ENCODE data around the gene KIF2A. TPM values are rescaled to one million over a fixed set of nuclear protein-coding genes. Genes with fewer than 3 reads are reported as not detected.

Gene KIF2A
- total and polyA plus RNA-seq, 2 of the 13 experiments (the other 11 are each of a cell fraction or from before 2014, with no cell fraction given), result 8.5 to 19.2 TPM

DNA sequence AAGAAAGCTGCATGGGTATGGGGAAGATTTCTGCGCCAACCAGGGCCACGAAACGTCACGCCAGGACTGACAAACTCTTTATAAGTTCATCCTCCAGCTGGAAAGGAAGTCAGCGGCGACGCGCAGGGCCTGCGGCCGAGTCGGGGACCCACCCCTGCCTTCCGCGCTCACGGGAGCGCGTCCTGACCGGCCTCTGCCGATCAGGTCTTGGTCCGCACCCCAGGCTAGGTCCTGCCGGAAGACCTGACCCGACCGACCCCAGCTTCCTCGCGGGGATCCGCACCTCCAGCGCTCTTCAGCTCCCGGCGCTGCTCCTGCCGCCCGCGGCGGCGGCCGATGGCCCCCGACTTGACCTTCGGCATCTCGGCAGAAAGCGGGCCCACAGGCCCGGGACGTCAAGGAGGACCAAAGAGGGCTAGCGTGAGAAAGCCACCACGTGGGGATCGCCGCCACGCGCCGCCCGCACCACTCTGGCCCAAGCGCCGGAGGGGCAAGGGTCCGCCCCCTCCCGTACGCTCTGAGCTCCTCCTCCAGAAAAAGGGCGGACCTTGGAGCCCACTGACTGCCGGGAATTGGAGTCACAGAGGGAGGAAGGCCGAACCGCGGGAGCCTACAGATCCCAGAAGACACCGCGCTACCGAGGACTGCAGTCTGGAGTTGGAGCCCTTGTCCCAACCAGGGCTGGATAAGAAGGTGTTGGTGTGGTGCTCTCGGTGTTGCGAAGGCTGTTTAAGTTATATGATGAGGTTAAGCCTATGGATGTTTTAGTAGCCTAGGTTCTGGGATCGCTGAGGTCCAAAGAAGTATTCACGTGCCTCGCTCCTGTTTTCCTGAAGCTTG, 97.6 kb downstream of the KIF2A start, which contains the start of gene DIMT1 (continued):
- TF ChIP-seq TGIF2 (CRISPR knock-in tag; IDR thresholded peaks at IDR 0.05) (peak; percentile 79; the same call in 1 of the 2 replicates), SOX5 (CRISPR knock-in tag; IDR thresholded peaks at IDR 0.05; ENCODE audit: borderline replicate concordance) (peak; percentile 46; the same call in 1 of the 2 replicates), ZNF263 (CRISPR knock-in tag; IDR thresholded peaks at IDR 0.05) (peak; percentile 56; the same call in 1 of the 2 replicates), ZNF614 (CRISPR knock-in tag; IDR thresholded peaks at IDR 0.05; ENCODE audit: borderline replicate concordance) (peak; percentile 89; the same call in 1 of the 2 replicates), ZNF607 (CRISPR knock-in tag; IDR thresholded peaks at IDR 0.05; ENCODE audit: borderline replicate concordance) (peak; percentile 97), SRSF9 (IDR thresholded peaks at IDR 0.05; ENCODE audit: borderline replicate concordance, insufficient read depth, low read depth, low read length, poor library complexity, severe bottlenecking) (no peak), SP4 (CRISPR knock-in tag; IDR thresholded peaks at IDR 0.05) (peak; percentile 67; the same call in 1 of the 2 replicates), ZNF670 (CRISPR knock-in tag; IDR thresholded peaks at IDR 0.05; ENCODE audit: borderline replicate concordance) (peak; percentile 98), ZNF660 (CRISPR knock-in tag; IDR thresholded peaks at IDR 0.05; ENCODE audit: borderline replicate concordance, low read depth) (no peak), ZNF644 (CRISPR knock-in tag; IDR thresholded peaks at IDR 0.05; ENCODE audit: low read depth) (no peak), RAD51 (IDR thresholded peaks at IDR 0.05; ENCODE audit: borderline replicate concordance) (no peak), ZNF337 (CRISPR knock-in tag; IDR thresholded peaks at IDR 0.05; ENCODE audit: borderline replicate concordance, low read depth) (no peak), ADNP (CRISPR knock-in tag; IDR thresholded peaks at IDR 0.05) (no peak), CEBPB (IDR thresholded peaks at IDR 0.05; ENCODE audit: borderline replicate concordance, low read depth, low read length) (no peak), THYN1 (CRISPR knock-in tag; IDR thresholded peaks at IDR 0.05; ENCODE audit: borderline replicate concordance, low read depth) (no peak)
- TF ChIP-seq, protein P1, sequence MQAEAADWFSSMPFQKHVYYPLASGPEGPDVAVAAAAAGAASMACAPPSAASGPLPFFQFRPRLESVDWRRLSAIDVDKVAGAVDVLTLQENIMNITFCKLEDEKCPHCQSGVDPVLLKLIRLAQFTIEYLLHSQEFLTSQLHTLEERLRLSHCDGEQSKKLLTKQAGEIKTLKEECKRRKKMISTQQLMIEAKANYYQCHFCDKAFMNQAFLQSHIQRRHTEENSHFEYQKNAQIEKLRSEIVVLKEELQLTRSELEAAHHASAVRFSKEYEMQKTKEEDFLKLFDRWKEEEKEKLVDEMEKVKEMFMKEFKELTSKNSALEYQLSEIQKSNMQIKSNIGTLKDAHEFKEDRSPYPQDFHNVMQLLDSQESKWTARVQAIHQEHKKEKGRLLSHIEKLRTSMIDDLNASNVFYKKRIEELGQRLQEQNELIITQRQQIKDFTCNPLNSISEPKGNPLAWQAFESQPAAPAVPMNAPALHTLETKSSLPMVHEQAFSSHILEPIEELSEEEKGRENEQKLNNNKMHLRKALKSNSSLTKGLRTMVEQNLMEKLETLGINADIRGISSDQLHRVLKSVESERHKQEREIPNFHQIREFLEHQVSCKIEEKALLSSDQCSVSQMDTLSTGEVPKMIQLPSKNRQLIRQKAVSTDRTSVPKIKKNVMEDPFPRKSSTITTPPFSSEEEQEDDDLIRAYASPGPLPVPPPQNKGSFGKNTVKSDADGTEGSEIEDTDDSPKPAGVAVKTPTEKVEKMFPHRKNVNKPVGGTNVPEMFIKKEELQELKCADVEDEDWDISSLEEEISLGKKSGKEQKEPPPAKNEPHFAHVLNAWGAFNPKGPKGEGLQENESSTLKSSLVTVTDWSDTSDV (CRISPR knock-in tag; IDR thresholded peaks at IDR 0.05), result peak; percentile 83; the same call in 1 of the 2 replicates
- TF ChIP-seq, protein P2, sequence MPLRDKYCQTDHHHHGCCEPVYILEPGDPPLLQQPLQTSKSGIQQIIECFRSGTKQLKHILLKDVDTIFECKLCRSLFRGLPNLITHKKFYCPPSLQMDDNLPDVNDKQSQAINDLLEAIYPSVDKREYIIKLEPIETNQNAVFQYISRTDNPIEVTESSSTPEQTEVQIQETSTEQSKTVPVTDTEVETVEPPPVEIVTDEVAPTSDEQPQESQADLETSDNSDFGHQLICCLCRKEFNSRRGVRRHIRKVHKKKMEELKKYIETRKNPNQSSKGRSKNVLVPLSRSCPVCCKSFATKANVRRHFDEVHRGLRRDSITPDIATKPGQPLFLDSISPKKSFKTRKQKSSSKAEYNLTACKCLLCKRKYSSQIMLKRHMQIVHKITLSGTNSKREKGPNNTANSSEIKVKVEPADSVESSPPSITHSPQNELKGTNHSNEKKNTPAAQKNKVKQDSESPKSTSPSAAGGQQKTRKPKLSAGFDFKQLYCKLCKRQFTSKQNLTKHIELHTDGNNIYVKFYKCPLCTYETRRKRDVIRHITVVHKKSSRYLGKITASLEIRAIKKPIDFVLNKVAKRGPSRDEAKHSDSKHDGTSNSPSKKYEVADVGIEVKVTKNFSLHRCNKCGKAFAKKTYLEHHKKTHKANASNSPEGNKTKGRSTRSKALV (CRISPR knock-in tag; IDR thresholded peaks at IDR 0.05), result no peak
- TF ChIP-seq, protein P3, sequence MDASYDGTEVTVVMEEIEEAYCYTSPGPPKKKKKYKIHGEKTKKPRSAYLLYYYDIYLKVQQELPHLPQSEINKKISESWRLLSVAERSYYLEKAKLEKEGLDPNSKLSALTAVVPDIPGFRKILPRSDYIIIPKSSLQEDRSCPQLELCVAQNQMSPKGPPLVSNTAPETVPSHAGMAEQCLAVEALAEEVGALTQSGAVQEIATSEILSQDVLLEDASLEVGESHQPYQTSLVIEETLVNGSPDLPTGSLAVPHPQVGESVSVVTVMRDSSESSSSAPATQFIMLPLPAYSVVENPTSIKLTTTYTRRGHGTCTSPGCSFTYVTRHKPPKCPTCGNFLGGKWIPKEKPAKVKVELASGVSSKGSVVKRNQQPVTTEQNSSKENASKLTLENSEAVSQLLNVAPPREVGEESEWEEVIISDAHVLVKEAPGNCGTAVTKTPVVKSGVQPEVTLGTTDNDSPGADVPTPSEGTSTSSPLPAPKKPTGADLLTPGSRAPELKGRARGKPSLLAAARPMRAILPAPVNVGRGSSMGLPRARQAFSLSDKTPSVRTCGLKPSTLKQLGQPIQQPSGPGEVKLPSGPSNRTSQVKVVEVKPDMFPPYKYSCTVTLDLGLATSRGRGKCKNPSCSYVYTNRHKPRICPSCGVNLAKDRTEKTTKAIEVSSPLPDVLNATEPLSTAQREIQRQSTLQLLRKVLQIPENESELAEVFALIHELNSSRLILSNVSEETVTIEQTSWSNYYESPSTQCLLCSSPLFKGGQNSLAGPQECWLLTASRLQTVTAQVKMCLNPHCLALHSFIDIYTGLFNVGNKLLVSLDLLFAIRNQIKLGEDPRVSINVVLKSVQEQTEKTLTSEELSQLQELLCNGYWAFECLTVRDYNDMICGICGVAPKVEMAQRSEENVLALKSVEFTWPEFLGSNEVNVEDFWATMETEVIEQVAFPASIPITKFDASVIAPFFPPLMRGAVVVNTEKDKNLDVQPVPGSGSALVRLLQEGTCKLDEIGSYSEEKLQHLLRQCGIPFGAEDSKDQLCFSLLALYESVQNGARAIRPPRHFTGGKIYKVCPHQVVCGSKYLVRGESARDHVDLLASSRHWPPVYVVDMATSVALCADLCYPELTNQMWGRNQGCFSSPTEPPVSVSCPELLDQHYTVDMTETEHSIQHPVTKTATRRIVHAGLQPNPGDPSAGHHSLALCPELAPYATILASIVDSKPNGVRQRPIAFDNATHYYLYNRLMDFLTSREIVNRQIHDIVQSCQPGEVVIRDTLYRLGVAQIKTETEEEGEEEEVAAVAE (CRISPR knock-in tag; IDR thresholded peaks at IDR 0.05; ENCODE audit: borderline replicate concordance), result peak; percentile 59; the same call in 1 of the 2 replicates
